GM12801 (cell line): Measurements from ENCODE around the gene SLC30A4.

Source experiments
- CTCF ChIP-seq: IDR thresholded peaks from one replicate; pipeline ENCODE4 v1.5.1; 2011; ENCODE audit warnings: control low read depth; ENCODE audit not compliant: insufficient read length; ENCODE audit errors: extremely low read depth

Gene SLC30A4

GRCh38 chr15:45497261-45497660 lies 25.3 kb downstream of the SLC30A4 start:
- no peak for TF ChIP-seq CTCF

DNA sequence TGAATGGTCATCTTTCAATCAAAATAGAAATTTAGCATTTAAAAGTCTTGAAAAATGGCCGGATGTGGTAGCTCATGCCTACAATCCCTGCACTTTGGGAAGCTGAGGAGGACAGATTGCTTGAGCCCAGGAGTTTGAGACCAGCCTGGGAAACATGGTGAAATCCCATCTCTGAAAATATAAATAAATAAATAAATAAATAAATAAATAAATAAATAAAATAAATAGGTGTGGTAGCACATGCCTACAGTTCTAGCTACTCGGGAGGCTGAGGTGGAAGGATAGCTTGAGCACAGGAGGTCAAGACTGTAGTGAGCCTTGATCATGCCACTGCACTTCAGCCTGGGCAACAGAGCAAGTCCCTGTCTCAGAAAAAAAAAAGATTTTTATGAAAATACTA lies 25.9 kb downstream of the SLC30A4 start:
- TF ChIP-seq CTCF, result no peak

DNA sequence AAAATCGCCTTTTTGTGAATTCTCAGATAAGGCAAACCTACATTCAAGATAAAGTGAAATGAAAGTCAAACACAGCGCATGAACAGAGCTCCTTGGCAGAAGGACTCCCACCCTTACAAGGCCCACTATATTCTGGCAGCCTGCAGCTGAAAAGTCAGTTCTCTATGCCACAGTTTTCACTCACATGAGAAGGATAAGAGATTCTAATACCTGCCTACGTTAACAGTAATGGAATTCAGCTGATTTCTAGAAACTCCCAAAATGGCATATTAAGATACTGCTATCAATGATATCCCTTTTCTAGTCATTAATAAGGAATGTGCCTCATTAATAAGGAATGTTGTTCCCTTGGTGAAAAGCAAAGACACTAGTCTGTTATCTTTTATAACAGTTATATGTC lies 27.0 kb downstream of the SLC30A4 start:
- no peak for TF ChIP-seq CTCF

DNA sequence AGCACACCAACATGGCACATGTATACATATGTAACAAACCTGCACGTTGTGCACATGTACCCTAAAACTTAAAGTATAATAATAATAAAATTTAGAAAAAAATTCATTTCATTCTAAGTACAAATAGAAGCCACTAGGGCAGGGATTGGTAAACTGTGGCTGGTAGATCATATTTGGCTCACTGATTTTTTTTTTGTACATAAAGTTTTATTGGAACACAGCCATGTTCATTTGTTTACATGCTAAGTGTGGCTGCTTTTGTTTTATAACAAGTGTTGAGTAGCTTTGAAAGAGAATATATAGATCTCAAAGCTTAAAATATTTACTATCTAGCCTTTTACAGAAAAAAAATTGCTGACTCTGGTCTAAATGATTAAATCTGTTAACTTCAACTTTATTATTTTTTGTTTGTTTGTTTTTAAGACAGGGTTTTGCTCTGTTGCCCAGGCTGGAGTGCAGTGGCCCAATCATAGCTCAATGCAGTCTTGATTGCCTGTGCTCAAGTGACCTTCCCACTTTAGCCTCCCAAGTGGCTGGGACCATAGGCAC lies 32.8 kb downstream of the SLC30A4 start:
- no peak for TF ChIP-seq CTCF

GRCh38 chr15:45486317-45486716 lies 36.2 kb downstream of the SLC30A4 start:
- TF ChIP-seq CTCF, result no peak

GRCh38 chr15:45481135-45481534 lies 41.4 kb downstream of the SLC30A4 start:
- TF ChIP-seq CTCF, result no peak

- TF ChIP-seq CTCF, result no peak
Observed at GRCh38 chr15:45476410-45476809, 46.1 kb downstream of the SLC30A4 start.

- no peak for TF ChIP-seq CTCF
Observed at GRCh38 chr15:45474799-45475198, 47.8 kb downstream of the SLC30A4 start.
